ENCODE results near the gene BTBD1.

GRCh38 chr15:83030021-83030420, 37.0 kb downstream of the BTBD1 start:
- TF ChIP-seq CTCF (IDR thresholded peaks at IDR 0.05), result no peak
- no peak for TF ChIP-seq POLR2A (IDR thresholded peaks at IDR 0.05)

Data from uterus (tissue), 2 donors.